ENCODE results near the gene MIDN.

The MIDN gene

DNA sequence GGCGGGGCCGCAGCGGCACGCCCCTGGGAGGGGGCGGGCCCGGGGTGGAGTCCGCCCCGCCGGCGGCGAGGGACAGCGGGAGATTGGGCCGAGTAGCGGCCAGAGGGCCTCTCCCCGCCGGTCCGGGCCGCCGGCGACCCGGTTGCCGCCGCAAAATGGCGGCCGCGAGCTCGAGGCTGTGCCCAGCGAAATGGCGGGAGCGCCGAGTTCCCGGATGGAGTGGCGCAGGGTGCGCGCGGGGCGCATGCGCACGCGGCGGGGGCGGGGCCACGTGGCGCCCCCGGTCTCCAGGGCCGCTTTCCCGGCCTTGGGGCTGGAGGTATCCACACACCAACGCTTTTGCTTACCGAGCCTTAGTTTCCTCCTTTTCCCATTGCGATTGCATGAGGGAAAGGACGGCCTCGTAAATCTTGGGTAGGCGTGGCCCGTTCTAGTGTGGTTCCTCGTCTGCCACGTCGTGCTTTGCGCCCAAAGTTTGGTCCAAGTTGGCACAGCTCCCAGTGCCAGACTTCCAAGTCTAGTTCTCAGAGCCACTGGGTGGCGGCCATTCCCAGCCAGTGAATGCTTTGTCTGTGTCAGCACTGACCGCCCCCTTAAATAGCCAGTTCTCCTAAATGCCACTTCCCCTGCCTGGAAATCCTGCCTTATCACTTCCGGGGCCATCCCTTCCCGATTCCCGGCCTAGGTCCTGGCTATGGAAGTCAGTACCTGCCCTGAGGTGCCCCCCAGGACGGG is 21.3 kb downstream of the MIDN start:
- TF ChIP-seq, protein P1, sequence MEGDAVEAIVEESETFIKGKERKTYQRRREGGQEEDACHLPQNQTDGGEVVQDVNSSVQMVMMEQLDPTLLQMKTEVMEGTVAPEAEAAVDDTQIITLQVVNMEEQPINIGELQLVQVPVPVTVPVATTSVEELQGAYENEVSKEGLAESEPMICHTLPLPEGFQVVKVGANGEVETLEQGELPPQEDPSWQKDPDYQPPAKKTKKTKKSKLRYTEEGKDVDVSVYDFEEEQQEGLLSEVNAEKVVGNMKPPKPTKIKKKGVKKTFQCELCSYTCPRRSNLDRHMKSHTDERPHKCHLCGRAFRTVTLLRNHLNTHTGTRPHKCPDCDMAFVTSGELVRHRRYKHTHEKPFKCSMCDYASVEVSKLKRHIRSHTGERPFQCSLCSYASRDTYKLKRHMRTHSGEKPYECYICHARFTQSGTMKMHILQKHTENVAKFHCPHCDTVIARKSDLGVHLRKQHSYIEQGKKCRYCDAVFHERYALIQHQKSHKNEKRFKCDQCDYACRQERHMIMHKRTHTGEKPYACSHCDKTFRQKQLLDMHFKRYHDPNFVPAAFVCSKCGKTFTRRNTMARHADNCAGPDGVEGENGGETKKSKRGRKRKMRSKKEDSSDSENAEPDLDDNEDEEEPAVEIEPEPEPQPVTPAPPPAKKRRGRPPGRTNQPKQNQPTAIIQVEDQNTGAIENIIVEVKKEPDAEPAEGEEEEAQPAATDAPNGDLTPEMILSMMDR (IDR thresholded peaks at IDR 0.05; ENCODE audit: low read depth, low read length, poor library complexity, severe bottlenecking): no peak
- no peak for TF ChIP-seq EZH2phosphoT487 (IDR thresholded peaks at IDR 0.05; ENCODE audit: borderline replicate concordance, low read length)
- peak overlapping the region; percentile 99 for H3K4me2 ChIP-seq (ENCODE audit: low read length)
- H3K9me3 ChIP-seq (ENCODE audit: control insufficient read depth, insufficient read depth, low read length): no peaks in the 10 kb centered on the region
- no peaks in the 10 kb centered on the region for H3K9me2 ChIP-seq (replicated peaks; ENCODE audit: control insufficient read depth, low read length)
- H3K4me3 ChIP-seq (ENCODE audit: low read length): peak overlapping the region; percentile 97
- peak overlapping the region; percentile 77 for H3K27ac ChIP-seq (ENCODE audit: low read depth, low read length)
- H3K79me2 ChIP-seq (ENCODE audit: control insufficient read depth, low read length): peaks cover 57% of the 10 kb centered on the region
- H3K27me3 ChIP-seq (ENCODE audit: control insufficient read depth, low read length): no peaks in the 10 kb centered on the region; the same call in 1 of the 2 replicates
- H3K36me3 ChIP-seq (ENCODE audit: control insufficient read depth, low read length): peaks cover 51% of the 10 kb centered on the region
- peaks cover 59% of the 10 kb centered on the region for H3F3A ChIP-seq (ENCODE audit: control insufficient read depth, insufficient read depth)
- peaks cover 19% of the 10 kb centered on the region for H4K20me1 ChIP-seq (ENCODE audit: control insufficient read depth, insufficient read depth, low read depth, low read length)
- H3K4me1 ChIP-seq (ENCODE audit: control insufficient read depth, low read length): peaks cover 83% of the 10 kb centered on the region

DNA sequence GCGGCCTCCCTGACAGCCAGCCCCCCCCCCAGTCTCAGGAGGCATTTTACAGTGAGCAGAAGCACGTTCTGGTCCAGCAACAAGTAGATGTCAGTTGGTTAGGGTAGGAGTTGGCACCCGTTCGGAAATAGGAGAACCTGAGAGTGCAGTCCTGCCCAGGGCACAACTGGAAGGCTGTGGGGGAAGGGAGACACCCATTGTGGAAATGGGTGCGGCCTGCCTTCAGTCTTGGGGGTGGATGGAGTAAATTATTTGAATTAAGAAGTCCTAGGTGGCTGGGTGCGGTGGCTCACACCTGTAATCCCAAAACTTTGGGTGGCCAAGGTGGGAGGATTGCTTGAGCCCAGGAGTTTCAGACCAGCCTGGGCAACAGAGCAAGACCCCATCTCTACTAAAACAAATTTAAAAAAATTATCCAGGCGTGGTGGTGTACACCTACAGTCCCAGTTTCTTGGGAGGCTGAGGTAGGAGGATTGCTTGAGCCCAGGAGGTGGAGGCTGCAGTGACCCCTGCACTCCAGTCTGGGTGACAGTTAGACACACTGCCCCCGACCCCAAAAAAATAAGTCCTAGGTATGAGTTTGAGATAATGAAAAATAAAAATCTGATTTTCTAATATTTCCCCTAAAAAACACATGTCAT is 21.9 kb downstream of the MIDN start:
- Histone ChIP-seq H3K79me2 (ENCODE audit: control insufficient read depth, low read length) (peaks cover 60% of the 10 kb centered on the region), H3K36me3 (ENCODE audit: control insufficient read depth, low read length) (peaks cover 57% of the 10 kb centered on the region), H4K20me1 (ENCODE audit: control insufficient read depth, insufficient read depth, low read depth, low read length) (peaks cover 19% of the 10 kb centered on the region), H3F3A (ENCODE audit: control insufficient read depth, insufficient read depth) (peaks cover 58% of the 10 kb centered on the region), H3K4me2 (ENCODE audit: low read length) (peak overlapping the region; percentile 99), H3K4me3 (ENCODE audit: low read length) (peak overlapping the region; percentile 97), H3K9me2 (replicated peaks; ENCODE audit: control insufficient read depth, low read length) (no peaks in the 10 kb centered on the region), H3K4me1 (ENCODE audit: control insufficient read depth, low read length) (peaks cover 81% of the 10 kb centered on the region), H3K27ac (ENCODE audit: low read depth, low read length) (peak overlapping the region; percentile 77), H3K27me3 (ENCODE audit: control insufficient read depth, low read length) (no peaks in the 10 kb centered on the region; the same call in 1 of the 2 replicates), H3K9me3 (ENCODE audit: control insufficient read depth, insufficient read depth, low read length) (no peaks in the 10 kb centered on the region)
- TF ChIP-seq, protein P1 (IDR thresholded peaks at IDR 0.05; ENCODE audit: low read depth, low read length, poor library complexity, severe bottlenecking): no peak
- no peak for TF ChIP-seq EZH2phosphoT487 (IDR thresholded peaks at IDR 0.05; ENCODE audit: borderline replicate concordance, low read length)

DNA sequence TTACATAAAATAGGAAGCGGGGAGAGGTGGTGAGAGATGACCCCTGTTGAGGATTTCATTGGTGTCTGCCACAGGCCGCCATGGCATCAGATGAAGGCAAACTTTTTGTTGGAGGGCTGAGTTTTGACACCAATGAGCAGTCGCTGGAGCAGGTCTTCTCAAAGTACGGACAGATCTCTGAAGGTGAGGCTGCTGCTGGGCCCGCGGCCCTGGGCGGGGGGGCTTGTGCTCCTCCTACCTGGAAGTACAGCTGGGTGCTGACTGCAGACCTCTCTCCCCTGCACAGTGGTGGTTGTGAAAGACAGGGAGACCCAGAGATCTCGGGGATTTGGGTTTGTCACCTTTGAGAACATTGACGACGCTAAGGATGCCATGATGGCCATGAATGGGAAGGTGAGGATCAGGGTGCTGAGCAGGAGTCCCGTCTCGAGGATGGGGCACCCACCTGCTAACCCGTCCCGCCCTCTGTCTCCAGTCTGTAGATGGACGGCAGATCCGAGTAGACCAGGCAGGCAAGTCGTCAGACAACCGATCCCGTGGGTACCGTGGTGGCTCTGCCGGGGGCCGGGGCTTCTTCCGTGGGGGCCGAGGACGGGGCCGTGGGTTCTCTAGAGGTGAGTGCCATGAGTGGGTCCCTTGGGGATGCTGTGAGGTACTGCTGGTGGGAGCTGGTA is 22.6 kb downstream of the MIDN start:
- Histone ChIP-seq H3K9me3 (ENCODE audit: control insufficient read depth, insufficient read depth, low read length) (no peaks in the 10 kb centered on the region), H3K79me2 (ENCODE audit: control insufficient read depth, low read length) (peaks cover 62% of the 10 kb centered on the region), H4K20me1 (ENCODE audit: control insufficient read depth, insufficient read depth, low read depth, low read length) (peaks cover 19% of the 10 kb centered on the region), H3K36me3 (ENCODE audit: control insufficient read depth, low read length) (peaks cover 58% of the 10 kb centered on the region), H3K9me2 (replicated peaks; ENCODE audit: control insufficient read depth, low read length) (no peaks in the 10 kb centered on the region), H3K27ac (ENCODE audit: low read depth, low read length) (peak overlapping the region; percentile 77; the same call in 1 of the 2 replicates), H3K4me3 (ENCODE audit: low read length) (peak overlapping the region; percentile 97), H3K4me2 (ENCODE audit: low read length) (peak overlapping the region; percentile 99), H3K4me1 (ENCODE audit: control insufficient read depth, low read length) (peaks cover 76% of the 10 kb centered on the region), H3F3A (ENCODE audit: control insufficient read depth, insufficient read depth) (peaks cover 53% of the 10 kb centered on the region), H3K27me3 (ENCODE audit: control insufficient read depth, low read length) (no peaks in the 10 kb centered on the region; the same call in 1 of the 2 replicates)
- TF ChIP-seq EZH2phosphoT487 (IDR thresholded peaks at IDR 0.05; ENCODE audit: borderline replicate concordance, low read length): no peak
- TF ChIP-seq, protein P1 (IDR thresholded peaks at IDR 0.05; ENCODE audit: low read depth, low read length, poor library complexity, severe bottlenecking): no peak
